Large intestine (tissue), 3 donors: Measurements from ENCODE around the gene HDDC3. TPM values are rescaled to one million over a fixed set of nuclear protein-coding genes. Genes with fewer than 3 reads are reported as not detected.
A peak's percentile ranks its signal among the peaks of the same experiment; 100 is the strongest.
"Not testable (repeated sequence)": the region's sequence is repeated elsewhere in the genome, so short reads cannot be mapped to it uniquely, and the experiment has no call there.

Experiments
- DNase-seq, 2 donors: peaks; one replicate each; pipeline versions ENCODE4 v3.0.0 to v3.0.0-alpha.2; 2013
- H3K27ac ChIP-seq: one replicate; pipeline ENCODE4 v1.5.1; 2013; ENCODE audit warnings: low read length
- H3K27me3 ChIP-seq: 2 replicates; pipeline ENCODE4 v1.6.1; 2013; ENCODE audit warnings: low read length; ENCODE audit not compliant: control insufficient read depth, insufficient read depth
- H3K36me3 ChIP-seq: 2 replicates; pipeline ENCODE4 v1.6.1; 2013; ENCODE audit warnings: low read length; ENCODE audit not compliant: control insufficient read depth, insufficient read depth
- H3K4me1 ChIP-seq: one replicate; pipeline ENCODE4 v1.6.1; 2013; ENCODE audit warnings: low read length; ENCODE audit not compliant: control insufficient read depth, insufficient read depth
- H3K4me3 ChIP-seq: one replicate; pipeline ENCODE4 v1.5.1; 2013; ENCODE audit warnings: low read length
- H3K9me3 ChIP-seq: one replicate; pipeline ENCODE4 v1.6.1; 2013; ENCODE audit warnings: mild to moderate bottlenecking, low read depth, low read length, moderate library complexity; ENCODE audit not compliant: control insufficient read depth
- WGBS: methylation state at CpG from one replicate; pipeline ENCODE4 v1.1.5; 2013; ENCODE audit warnings: low lambda C conversion rate; ENCODE audit not compliant: insufficient coverage; 5-methylcytosine and 5-hydroxymethylcytosine counted together
- polyA plus RNA-seq: library from polyadenylated mRNA; unstranded; fragments of 120-200 nt; gene quantifications from one replicate; pipeline ENCODE4 v1.2.1, GENCODE V29; 2013

The HDDC3 gene
- polyA plus RNA-seq, 1 donor, result 19.2 TPM

- no peaks in the 10 kb centered on the region for H3K9me3 ChIP-seq
- peaks cover 7% of the 10 kb centered on the region for H3K4me1 ChIP-seq
- H3K36me3 ChIP-seq, result peaks cover 34% of the 10 kb centered on the region
- no CpG with 5 or more reads among the region's 81 CpGs for WGBS
- peak within 1 kb of the TSS; percentile 80 for H3K4me3 ChIP-seq
- H3K27ac ChIP-seq, result peak within 1 kb of the TSS; percentile 90
- no peaks in the 10 kb centered on the region for H3K27me3 ChIP-seq
- peak; percentile 60 to 82 for DNase-seq
Measured at GRCh38 chr15:90902840-90903732, 29.3 kb downstream of the HDDC3 start, which contains the start of gene MAN2A2. TSS of gene MAN2A2 (plus strand) at chr15:90903302. CDS start at chr15:90904208, 906 bp downstream.

DNA sequence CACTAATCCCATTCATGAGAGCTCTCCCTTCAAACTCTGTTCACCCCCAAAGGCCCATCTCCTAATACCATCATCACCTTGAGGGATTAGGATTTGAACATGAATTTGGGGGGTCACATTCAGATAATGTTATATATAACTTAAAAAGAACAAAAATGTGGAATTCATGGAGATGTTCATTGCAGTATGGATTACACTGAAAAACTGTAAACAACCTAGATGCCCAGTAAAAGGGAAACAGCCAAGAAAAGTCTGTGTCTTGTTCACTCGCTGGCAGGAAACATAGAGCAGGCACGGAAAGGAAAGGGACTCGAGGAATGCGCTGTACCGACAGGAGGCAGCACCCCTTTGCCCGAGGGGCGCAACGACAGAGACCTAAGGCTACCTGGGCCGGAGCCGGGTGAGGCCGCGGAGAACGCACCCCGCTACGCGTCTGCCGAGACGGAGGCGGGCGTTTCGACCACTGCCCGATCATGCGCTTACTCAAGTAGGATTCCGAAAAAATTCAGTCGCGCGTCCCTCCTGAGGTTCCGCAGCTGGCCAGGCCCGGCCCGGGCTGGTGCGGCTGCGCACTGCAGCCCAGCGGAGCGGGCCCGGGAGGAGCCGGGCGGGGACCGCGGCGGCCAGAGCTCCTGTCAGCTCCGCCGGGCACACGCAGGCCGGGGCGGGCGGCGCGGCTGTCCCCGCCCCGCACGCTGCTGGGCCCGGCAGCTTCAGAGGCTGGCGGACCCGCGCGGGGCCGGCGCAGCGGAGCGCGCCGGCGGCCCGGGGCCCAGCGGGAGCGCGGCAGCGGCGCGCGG is 30.1 kb downstream of the HDDC3 start:
- H3K4me1 ChIP-seq, result peaks cover 7% of the 10 kb centered on the region
- no peaks in the 10 kb centered on the region for H3K9me3 ChIP-seq
- peak overlapping the region; percentile 62 for H3K4me3 ChIP-seq
- H3K27me3 ChIP-seq, result no peaks in the 10 kb centered on the region
- DNase-seq, result peak; percentile 73 to 93
- peak overlapping the region; percentile 88 for H3K27ac ChIP-seq
- WGBS, result 0% methylated on average over 1 of the region's 71 CpGs
- H3K36me3 ChIP-seq, result peaks cover 26% of the 10 kb centered on the region

GRCh38 chr15:90901175-90902039 is 30.9 kb downstream of the HDDC3 start:
- no peaks in the 10 kb centered on the region for H3K27me3 ChIP-seq
- peak overlapping the region; percentile 88 for H3K27ac ChIP-seq
- WGBS, result no CpG with 5 or more reads among the region's 14 CpGs
- peaks cover 17% of the 10 kb centered on the region for H3K36me3 ChIP-seq
- H3K4me1 ChIP-seq, result peaks cover 7% of the 10 kb centered on the region
- DNase-seq, result no peak
- H3K9me3 ChIP-seq, result no peaks in the 10 kb centered on the region
- peak overlapping the region; percentile 62 for H3K4me3 ChIP-seq

DNA sequence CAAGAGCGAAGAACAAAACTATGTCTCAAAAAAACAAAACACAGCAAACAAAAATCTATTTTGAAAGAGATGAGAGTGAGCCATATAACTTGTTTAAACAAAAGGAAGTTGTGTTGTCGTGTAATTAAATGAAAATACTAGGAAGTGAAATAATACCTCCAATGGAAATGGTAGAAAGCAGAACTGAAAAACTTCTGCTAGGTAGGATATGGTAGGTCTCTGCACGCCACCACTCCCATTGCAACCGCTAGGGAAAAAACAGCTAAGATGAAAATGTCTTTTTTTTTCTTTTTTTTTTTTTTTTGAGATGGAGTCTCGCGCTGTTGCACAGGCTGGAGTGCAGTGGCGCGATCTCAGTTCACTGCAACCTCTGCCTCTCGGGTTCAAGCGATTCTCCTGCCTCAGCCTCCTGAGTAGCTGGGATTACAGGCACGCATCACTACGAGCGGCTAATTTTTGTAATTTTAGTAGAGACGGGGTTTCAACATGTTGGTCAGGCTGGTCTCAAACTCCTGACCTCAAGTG is 35.2 kb downstream of the HDDC3 start:
- peaks cover 25% of the 10 kb centered on the region for H3K36me3 ChIP-seq
- H3K9me3 ChIP-seq, H3K4me3 ChIP-seq, H3K4me1 ChIP-seq, H3K27me3 ChIP-seq, H3K27ac ChIP-seq, DNase-seq: not testable (repeated sequence)
- WGBS, result 100% methylated on average over 2 of the region's 14 CpGs

GRCh38 chr15:90895571-90896117 is 36.7 kb downstream of the HDDC3 start:
- no peaks in the 10 kb centered on the region for H3K9me3 ChIP-seq
- WGBS, result no CpG with 5 or more reads among the region's 10 CpGs
- peaks cover 36% of the 10 kb centered on the region for H3K36me3 ChIP-seq
- no peak overlapping the region for H3K27ac ChIP-seq
- no peaks in the 10 kb centered on the region for H3K4me1 ChIP-seq
- DNase-seq, result no peak
- H3K27me3 ChIP-seq, result no peaks in the 10 kb centered on the region
- H3K4me3 ChIP-seq, result no peak overlapping the region

- no peaks in the 10 kb centered on the region for H3K9me3 ChIP-seq
- no peak overlapping the region for H3K27ac ChIP-seq
- no peaks in the 10 kb centered on the region for H3K4me1 ChIP-seq
- no peak for DNase-seq
- H3K27me3 ChIP-seq, result no peaks in the 10 kb centered on the region
- peaks cover 40% of the 10 kb centered on the region for H3K36me3 ChIP-seq
- H3K4me3 ChIP-seq, result no peak overlapping the region
- no CpG with 5 or more reads among the region's 33 CpGs for WGBS
Measured at GRCh38 chr15:90893175-90894090, 38.9 kb downstream of the HDDC3 start.

DNA sequence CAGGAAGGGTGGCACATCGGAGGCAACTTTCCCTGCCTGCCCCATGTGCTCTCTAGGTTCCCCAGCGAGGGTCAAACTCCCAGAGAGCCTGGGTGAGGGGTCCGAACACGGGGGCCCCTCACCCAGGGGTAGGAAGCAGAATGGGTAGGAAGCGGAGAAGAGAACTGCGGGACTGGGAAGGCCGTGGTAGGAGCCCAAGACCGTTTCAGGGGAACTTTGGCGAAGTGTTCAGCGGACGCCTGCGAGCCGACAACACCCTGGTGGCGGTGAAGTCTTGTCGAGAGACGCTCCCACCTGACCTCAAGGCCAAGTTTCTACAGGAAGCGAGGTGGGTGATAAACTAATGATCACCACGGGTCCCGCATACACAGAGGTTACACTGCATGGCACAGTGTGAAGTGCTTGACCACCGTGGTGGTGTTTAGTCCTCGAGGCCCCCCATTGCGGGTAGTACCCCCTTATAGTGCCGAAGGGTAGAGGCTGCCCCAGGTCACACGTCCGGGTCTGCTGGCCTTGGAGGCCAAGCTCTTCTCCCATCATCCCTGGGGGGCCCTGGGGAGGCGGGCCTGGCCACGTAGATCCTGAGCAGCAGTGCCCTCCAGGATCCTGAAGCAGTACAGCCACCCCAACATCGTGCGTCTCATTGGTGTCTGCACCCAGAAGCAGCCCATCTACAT is 39.7 kb downstream of the HDDC3 start:
- 80% methylated on average over 1 of the region's 29 CpGs for WGBS
- peaks cover 40% of the 10 kb centered on the region for H3K36me3 ChIP-seq

GRCh38 chr15:90892023-90892422 is 40.3 kb downstream of the HDDC3 start:
- Histone ChIP-seq H3K4me1 (no peaks in the 10 kb centered on the region), H3K36me3 (peaks cover 45% of the 10 kb centered on the region), H3K9me3 (no peaks in the 10 kb centered on the region), H3K27ac (no peak overlapping the region), H3K4me3 (no peak overlapping the region), H3K27me3 (no peaks in the 10 kb centered on the region)
- no CpG with 5 or more reads among the region's 11 CpGs for WGBS
- no peak for DNase-seq

More for the DNA sequence above, 39.7 kb downstream of the HDDC3 start:
- no peak for DNase-seq
- no peak overlapping the region for H3K4me3 ChIP-seq
- no peaks in the 10 kb centered on the region for H3K4me1 ChIP-seq
- H3K9me3 ChIP-seq, result no peaks in the 10 kb centered on the region
- H3K27ac ChIP-seq, result no peak overlapping the region
- H3K27me3 ChIP-seq, result no peaks in the 10 kb centered on the region
